Right lobe of liver (tissue), 4 donors: Measurements from ENCODE around the gene COLGALT1.

Source experiments
- POLR2A ChIP-seq: fragments of 450-650 bp; IDR thresholded peaks from one replicate; pipeline ENCODE4 v1.6.1; 2017; ENCODE audit warnings: antibody characterized with exemption, mild to moderate bottlenecking
- TF ChIP-seq, protein P1 (sequence below), 4 donors: fragments of 200-600 bp in 3 of 4; fragments of 450-650 bp in 1 of 4; IDR thresholded peaks; one replicate each; pipeline versions ENCODE4 v1.5.1 to v1.8.0; 2016 to 2022; ENCODE audit warnings: antibody characterized with exemption in 4 of 4, mild to moderate bottlenecking in 2 of 4
- donor health status: DM: no; HTN: no; CAD: no.
- donor health status: DM: no; HTN: no; CAD: no.
- donor health status: DM: no; HTN: yes; CAD: no.

DNA sequence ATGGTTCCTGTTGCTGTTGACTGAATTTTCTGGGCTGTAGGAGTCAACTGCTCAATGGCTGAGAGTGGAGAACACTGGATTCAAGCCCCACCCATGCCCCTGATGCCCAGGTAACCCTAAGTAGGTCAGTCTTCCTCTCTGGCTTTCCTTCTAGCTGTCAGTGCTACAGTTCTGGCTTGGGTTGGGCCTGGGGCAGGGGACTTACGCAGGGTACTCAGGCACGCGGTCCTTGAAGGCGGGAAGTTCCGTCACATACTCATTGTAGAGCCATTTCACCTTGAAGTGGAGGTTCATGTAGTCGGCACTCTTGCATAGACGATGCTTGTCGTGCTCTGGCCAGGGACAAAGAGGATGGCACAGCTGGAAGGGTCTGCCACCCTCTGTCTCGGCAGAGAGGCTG lies 77.1 kb downstream of the COLGALT1 start:
- TF ChIP-seq, protein P1, sequence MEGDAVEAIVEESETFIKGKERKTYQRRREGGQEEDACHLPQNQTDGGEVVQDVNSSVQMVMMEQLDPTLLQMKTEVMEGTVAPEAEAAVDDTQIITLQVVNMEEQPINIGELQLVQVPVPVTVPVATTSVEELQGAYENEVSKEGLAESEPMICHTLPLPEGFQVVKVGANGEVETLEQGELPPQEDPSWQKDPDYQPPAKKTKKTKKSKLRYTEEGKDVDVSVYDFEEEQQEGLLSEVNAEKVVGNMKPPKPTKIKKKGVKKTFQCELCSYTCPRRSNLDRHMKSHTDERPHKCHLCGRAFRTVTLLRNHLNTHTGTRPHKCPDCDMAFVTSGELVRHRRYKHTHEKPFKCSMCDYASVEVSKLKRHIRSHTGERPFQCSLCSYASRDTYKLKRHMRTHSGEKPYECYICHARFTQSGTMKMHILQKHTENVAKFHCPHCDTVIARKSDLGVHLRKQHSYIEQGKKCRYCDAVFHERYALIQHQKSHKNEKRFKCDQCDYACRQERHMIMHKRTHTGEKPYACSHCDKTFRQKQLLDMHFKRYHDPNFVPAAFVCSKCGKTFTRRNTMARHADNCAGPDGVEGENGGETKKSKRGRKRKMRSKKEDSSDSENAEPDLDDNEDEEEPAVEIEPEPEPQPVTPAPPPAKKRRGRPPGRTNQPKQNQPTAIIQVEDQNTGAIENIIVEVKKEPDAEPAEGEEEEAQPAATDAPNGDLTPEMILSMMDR (IDR thresholded peaks at IDR 0.05): no peak
- TF ChIP-seq POLR2A: no peak
